Panc1 (cell line): ENCODE data around the gene UBE2Q2. TPM values are rescaled to one million over a fixed set of nuclear protein-coding genes. Genes with fewer than 3 reads are reported as not detected.

Experiments
- ATAC-seq: fragments of 200-7000 bp; cut with Tn5 transposase; 2 replicates; pipeline ENCODE4 v1.9.1; 2020; ENCODE audit warnings: mild to moderate bottlenecking, moderate library complexity
- BruUV-seq: library from RNA; stranded (reverse); fragments of 400-500 nt; replicated peaks from 2 replicates; lab custom pipeline; 2021; lab: Mats Ljungman, UMichigan
- CTCF ChIA-PET: fragments of 300-600 bp; sonication (Branson Sonifier 250); formaldehyde crosslinking; loops from one replicate; lab custom pipeline; 2022; ENCODE audit warnings: antibody characterized with exemption; lab: Charles Lee
- POLR2A ChIA-PET: fragments of 300-600 bp; sonication (Branson Sonifier 250); formaldehyde crosslinking; loops from one replicate; lab custom pipeline; 2022; ENCODE audit warnings: antibody characterized with exemption; lab: Charles Lee
- DNase-seq: peaks from one replicate; pipeline ENCODE4 v3.0.0-alpha.2; 2010; ENCODE audit warnings: low read depth, low spot score
- H3K27ac ChIP-seq: 2 replicates; pipeline ENCODE4 v1.5.1; 2011; ENCODE audit warnings: mild to moderate bottlenecking, low read length, inconsistent platforms
- H3K27me3 ChIP-seq: fragments of 200-500 bp; sonication (Bioruptor generic); 2 replicates; pipeline ENCODE4 v1.6.0; 2014; ENCODE audit warnings: low read length, inconsistent platforms; ENCODE audit not compliant: control insufficient read depth, insufficient read depth
- H3K36me3 ChIP-seq: fragments of 200-500 bp; sonication (Bioruptor generic); 2 replicates; pipeline ENCODE4 v1.5.1; 2014; ENCODE audit warnings: inconsistent platforms, mild to moderate bottlenecking, low read length, moderate library complexity; ENCODE audit not compliant: control insufficient read depth, insufficient read depth
- H3K4me1 ChIP-seq: 2 replicates; pipeline ENCODE4 v1.5.1; 2011; ENCODE audit warnings: inconsistent platforms, mild to moderate bottlenecking, low read length, moderate library complexity; ENCODE audit not compliant: control insufficient read depth, insufficient read depth
- H3K4me3 ChIP-seq, 2 experiments: 2 replicates each; pipeline ENCODE4 v1.5.1; 2011 to 2012; ENCODE audit warnings: low read depth in 2 of 2, low read length in 2 of 2, mild to moderate bottlenecking in 2 of 2, inconsistent platforms in 1 of 2, moderate library complexity in 1 of 2
- H3K9me3 ChIP-seq: fragments of 200-500 bp; sonication (Bioruptor generic); 2 replicates; pipeline ENCODE4 v1.5.1; 2014; ENCODE audit warnings: low read depth, mild to moderate bottlenecking, inconsistent platforms, low read length, moderate library complexity; ENCODE audit not compliant: control insufficient read depth, insufficient read depth
- CTCF ChIP-seq: fragments of 450-650 bp; IDR thresholded peaks from 2 replicates; pipeline ENCODE4 v1.5.1; 2017; ENCODE audit warnings: mild to moderate bottlenecking
- POLR2AphosphoS5 ChIP-seq: IDR thresholded peaks from 2 replicates; pipeline ENCODE4 v1.6.1; 2012; ENCODE audit warnings: mild to moderate bottlenecking, low read depth, low read length, moderate library complexity
- REST ChIP-seq, 2 experiments: IDR thresholded peaks; 2 replicates each; pipeline ENCODE4 v1.6.1; 2011 to 2012; ENCODE audit warnings: low read depth in 2 of 2, control low read depth in 1 of 2, low read length in 1 of 2, mild to moderate bottlenecking in 1 of 2, moderate library complexity in 1 of 2; ENCODE audit not compliant: insufficient read depth in 1 of 2
- SIN3A ChIP-seq: IDR thresholded peaks from 2 replicates; pipeline ENCODE4 v1.6.1; 2012; ENCODE audit warnings: low read depth, mild to moderate bottlenecking, low read length, moderate library complexity, borderline replicate concordance; ENCODE audit not compliant: insufficient read depth
- TCF7L2 ChIP-seq: IDR thresholded peaks from 2 replicates; pipeline ENCODE4 v1.6.1; 2011; ENCODE audit warnings: mild to moderate bottlenecking, low read depth, low read length, inconsistent platforms
- in situ Hi-C: cut with HindIII; loops from 2 replicates; pipeline ENCODE4 v1.10.0; 2016; ENCODE audit warnings: low sequenced_read_pairs, low pct_unique_long_range_greater_than_20kb
- intact Hi-C: fragments of 100-400 bp; cut with micrococcal nuclease; formaldehyde crosslinking; loops from one replicate; pipeline ENCODE4 v1.10.0; 2022; ENCODE audit not compliant: unreplicated experiment
- total RNA-seq: library from RNA; stranded (reverse); gene quantifications from one replicate; pipeline ENCODE4 v1.2.1, GENCODE V29; 2021; ENCODE audit not compliant: unreplicated experiment

UBE2Q2 gene
- total RNA-seq, 1 experiment from 2014 or later = 39.2 TPM

- CTCF ChIA-PET = no interaction called here
- intact Hi-C loops = no loop called here
- DNase-seq (no peak), ATAC-seq (no peak)
- Histone ChIP-seq H3K4me3 (no peak overlapping the region), H3K9me3 (no peaks in the 10 kb centered on the region), H3K36me3 (no peaks in the 10 kb centered on the region), H3K27ac (no peak overlapping the region), H3K4me1 (no peaks in the 10 kb centered on the region), H3K27me3 (no peaks in the 10 kb centered on the region)
- TF ChIP-seq CTCF (no peak), REST (IDR thresholded peaks at IDR 0.05; ENCODE audit: insufficient read depth in 1 of 2, low read depth in 2 of 2, low read length in 1 of 2) (no peak), TCF7L2 (no peak), POLR2AphosphoS5 (no peak), SIN3A (no peak)
- no TSS peak for BruUV-seq
- in situ Hi-C loops = no loop called here
- POLR2A ChIA-PET = no interaction called here
Observed at GRCh38 chr15:75945953-75946352, 102.7 kb downstream of the UBE2Q2 start.

GRCh38 chr15:75947092-75947491 is 103.8 kb downstream of the UBE2Q2 start:
- CTCF ChIA-PET = no interaction called here
- Histone ChIP-seq H3K9me3 (no peaks in the 10 kb centered on the region), H3K27ac (no peak overlapping the region), H3K4me3 (no peak overlapping the region), H3K4me1 (no peaks in the 10 kb centered on the region), H3K36me3 (no peaks in the 10 kb centered on the region), H3K27me3 (peaks cover 6% of the 10 kb centered on the region)
- intact Hi-C loops = no loop called here
- TF ChIP-seq POLR2AphosphoS5 (no peak), CTCF (no peak), TCF7L2 (no peak), REST (IDR thresholded peaks at IDR 0.05; ENCODE audit: insufficient read depth in 1 of 2, low read depth in 2 of 2, low read length in 1 of 2) (no peak), SIN3A (no peak)
- DNase-seq = no peak
- POLR2A ChIA-PET = no interaction called here
- ATAC-seq = 0 out of 2 replicates have a peak, but pooled peaks have one; percentile 19
- BruUV-seq = no TSS peak
- in situ Hi-C loops = no loop called here
